Keratinocyte (primary cell): Measurements from ENCODE around the gene YLPM1. TPM values are rescaled to one million over a fixed set of nuclear protein-coding genes. Genes with fewer than 3 reads are reported as not detected.

ENCODE experiments used
- DNase-seq: peaks from one replicate; pipeline ENCODE4 v3.0.0-alpha.2; 2011; ENCODE audit warnings: low read depth, missing footprints, low spot score
- FAIRE-seq: peaks from 2 replicates; lab custom pipeline; 2011; peaks lifted over from hg19 to GRCh38; lab: Jason Lieb, UNC
- H2AFZ ChIP-seq: 2 replicates; pipeline ENCODE4 v1.6.0; 2012; ENCODE audit warnings: low read length, control low read depth, inconsistent platforms; ENCODE audit not compliant: control insufficient read depth
- H3K27ac ChIP-seq: 2 replicates; pipeline ENCODE4 v1.5.1; 2011; ENCODE audit warnings: low read length; ENCODE audit not compliant: control insufficient read depth, insufficient read depth
- H3K27me3 ChIP-seq: 3 replicates; pipeline ENCODE4 v1.6.0; 2011; ENCODE audit warnings: low read length; ENCODE audit not compliant: control insufficient read depth, insufficient read depth; ENCODE audit errors: extremely low read depth
- H3K36me3 ChIP-seq, 2 experiments: 2 replicates in 1 of 2; 3 replicates in 1 of 2; pipeline ENCODE4 v1.5.1; 2011; ENCODE audit warnings: low read length in 2 of 2, mild to moderate bottlenecking in 1 of 2; ENCODE audit not compliant: control insufficient read depth in 2 of 2, insufficient read depth in 2 of 2; ENCODE audit errors: extremely low read depth in 1 of 2
- H3K4me1 ChIP-seq: 3 replicates; pipeline ENCODE4 v1.5.1; 2011; ENCODE audit warnings: low read length; ENCODE audit not compliant: control insufficient read depth, insufficient read depth; ENCODE audit errors: extremely low read depth
- H3K4me2 ChIP-seq: 3 replicates; pipeline ENCODE4 v1.6.0; 2011; ENCODE audit warnings: low read depth, low read length; ENCODE audit not compliant: control insufficient read depth, insufficient read depth; ENCODE audit errors: extremely low read depth
- H3K4me3 ChIP-seq, 3 experiments: fragments of 200-600 bp in 1 of 3; sonication (generic) in 1 of 3; 2 replicates in 2 of 3; 3 replicates in 1 of 3; pipeline ENCODE4 v1.5.1; 2011 to 2016; ENCODE audit warnings: low read length in 3 of 3, mild to moderate bottlenecking in 3 of 3, control low read depth in 2 of 3, inconsistent platforms in 1 of 3, low read depth in 1 of 3, mixed read lengths in 1 of 3, mixed run types in 1 of 3, moderate library complexity in 1 of 3; ENCODE audit not compliant: control insufficient read depth in 2 of 3, insufficient read depth in 2 of 3; ENCODE audit errors: extremely low read depth in 1 of 3
- H3K79me2 ChIP-seq: 2 replicates; pipeline ENCODE4 v1.6.0; 2012; ENCODE audit warnings: low read length; ENCODE audit not compliant: control insufficient read depth, insufficient read depth
- H3K9ac ChIP-seq: 3 replicates; pipeline ENCODE4 v1.6.0; 2011; ENCODE audit warnings: low read length; ENCODE audit not compliant: control insufficient read depth, insufficient read depth; ENCODE audit errors: extremely low read depth
- H3K9me1 ChIP-seq: 3 replicates; pipeline ENCODE4 v1.6.0; 2011; ENCODE audit warnings: low read length; ENCODE audit not compliant: control insufficient read depth, insufficient read depth; ENCODE audit errors: extremely low read depth
- H3K9me3 ChIP-seq: 2 replicates; pipeline ENCODE4 v1.5.1; 2012; ENCODE audit warnings: low read depth, low read length; ENCODE audit not compliant: control insufficient read depth
- H4K20me1 ChIP-seq: 3 replicates; pipeline ENCODE4 v1.6.0; 2011; ENCODE audit warnings: low read length; ENCODE audit not compliant: control insufficient read depth, insufficient read depth; ENCODE audit errors: extremely low read depth
- CTCF ChIP-seq, 3 experiments: IDR thresholded peaks in 1 of 3; conservative IDR thresholded peaks in 1 of 3; optimal IDR thresholded peaks in 1 of 3; 2 replicates in 2 of 3; 3 replicates in 1 of 3; pipeline versions ENCODE3 to v1.5.1; 2011; ENCODE audit warnings: low read length in 3 of 3, mild to moderate bottlenecking in 3 of 3, moderate library complexity in 2 of 3, control low read depth in 1 of 3, inconsistent platforms in 1 of 3; ENCODE audit not compliant: insufficient read depth in 2 of 3; ENCODE audit errors: extremely low read depth in 1 of 3
- EZH2 ChIP-seq: IDR thresholded peaks from one replicate; pipeline ENCODE4 v1.6.1; 2012; ENCODE audit warnings: inconsistent platforms, mild to moderate bottlenecking, low read length, moderate library complexity
- dilution Hi-C: fragments of 300-500 bp; cut with MboI; formaldehyde crosslinking; loops from one replicate; pipeline ENCODE4 v1.7.0; 2020; ENCODE audit warnings: low sequenced_read_pairs; ENCODE audit not compliant: extremely low pct_ligation_motif_present
- polyA plus RNA-seq, 5 experiments: library from polyadenylated mRNA; depleted of rRNA in 3 of 5; stranded (reverse) in 3 of 5; stranded (forward) in 1 of 5; unstranded in 1 of 5; fragments of >200 nt; gene quantifications; 1 replicate in 1 of 5; 2 replicates in 3 of 5; 3 replicates in 1 of 5; pipeline versions ENCODE4 v1.2.1 to v1.2.3, GENCODE V29; 2011 to 2012; ENCODE audit warnings: missing spikeins in 2 of 5, low read depth in 1 of 5, low replicate concordance in 1 of 5

YLPM1 gene
- polyA plus RNA-seq, 1 donor (not counting 4 experiments of a cell fraction or from before 2014, with no cell fraction given): 10.0 TPM

- Histone ChIP-seq H3K4me1 (no peaks in the 10 kb centered on the region), H3K27ac (no peak overlapping the region), H3K4me3 (no peak overlapping the region), H3K27me3 (no peaks in the 10 kb centered on the region), H3K36me3 (peaks cover 3 to 5% of the 10 kb centered on the region in 2 experiments), H3K9me3 (no peaks in the 10 kb centered on the region), H4K20me1 (no peaks in the 10 kb centered on the region), H3K9ac (no peak overlapping the region), H3K4me2 (no peak overlapping the region), H3K9me1 (no peaks in the 10 kb centered on the region), H3K79me2 (peaks cover 52% of the 10 kb centered on the region), H2AFZ (no peak overlapping the region)
- no peak for TF ChIP-seq CTCF (optimal IDR thresholded peaks at IDR 0.05 in 1 of 3, IDR thresholded peaks at IDR 0.05 in 1 of 3, conservative IDR thresholded peaks at IDR 0.05 in 1 of 3; ENCODE audit: extremely low read depth in 1 of 3, insufficient read depth in 2 of 3, low read length in 3 of 3)
- dilution Hi-C loops: no loop called here
- FAIRE-seq: no peak
- no peak for DNase-seq
Observed at GRCh38 chr14:74792249-74793039, 29.3 kb downstream of the YLPM1 start.

DNA sequence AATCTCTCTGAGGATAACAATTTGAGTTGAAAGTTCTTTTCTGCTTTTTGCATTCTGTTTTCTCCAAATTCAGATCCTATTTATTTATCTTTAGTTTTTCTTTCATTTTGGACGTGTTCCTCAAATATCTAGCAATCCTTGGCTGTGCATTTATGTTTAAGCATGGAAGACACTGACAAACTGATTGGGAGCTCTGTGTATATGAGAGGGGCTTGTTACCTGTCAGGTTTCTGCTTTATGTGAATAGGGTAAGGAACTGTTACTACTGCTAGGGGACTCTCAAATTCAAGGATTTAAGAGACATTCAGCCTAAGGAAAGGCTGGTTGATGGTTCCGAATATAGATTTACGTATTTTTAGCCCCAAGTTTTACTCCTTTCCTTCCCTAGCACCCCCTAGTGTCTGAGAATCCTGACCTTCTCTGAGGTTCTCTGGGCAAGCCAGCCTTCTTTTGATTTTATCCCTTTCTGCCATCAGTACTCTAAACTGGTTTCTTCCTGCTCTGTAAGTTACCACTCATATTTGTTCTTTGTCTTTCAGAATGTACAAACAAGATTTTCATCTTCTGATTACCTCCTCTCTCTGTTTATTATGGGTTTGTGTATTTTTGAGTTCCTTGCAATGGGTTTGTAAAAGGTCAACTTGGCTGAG is 30.5 kb downstream of the YLPM1 start:
- Histone ChIP-seq H3K27me3 (no peaks in the 10 kb centered on the region), H3K4me1 (no peaks in the 10 kb centered on the region), H4K20me1 (no peaks in the 10 kb centered on the region), H3K9ac (no peak overlapping the region), H3K4me2 (no peak overlapping the region), H3K4me3 (no peak overlapping the region), H2AFZ (no peak overlapping the region), H3K27ac (no peak overlapping the region), H3K79me2 (peaks cover 47% of the 10 kb centered on the region), H3K9me3 (no peaks in the 10 kb centered on the region), H3K36me3 (peaks cover 8 to 11% of the 10 kb centered on the region in 2 experiments), H3K9me1 (no peaks in the 10 kb centered on the region)
- TF ChIP-seq CTCF (optimal IDR thresholded peaks at IDR 0.05 in 1 of 3, IDR thresholded peaks at IDR 0.05 in 1 of 3, conservative IDR thresholded peaks at IDR 0.05 in 1 of 3; ENCODE audit: extremely low read depth in 1 of 3, insufficient read depth in 2 of 3, low read length in 3 of 3): peak; percentile 29 to 34 (median 31)
- TF ChIP-seq EZH2: no peak
- no peak for FAIRE-seq
- dilution Hi-C loops: no loop called here
- DNase-seq: no peak
